NCI-H128 (cell line): ENCODE data around the gene CERS3.

ENCODE experiments used
- DNase-seq: peaks from one replicate; lab custom pipeline; 2025; ENCODE audit not compliant: unreplicated experiment; lab: John Stamatoyannopoulos, UW

The CERS3 gene

DNA sequence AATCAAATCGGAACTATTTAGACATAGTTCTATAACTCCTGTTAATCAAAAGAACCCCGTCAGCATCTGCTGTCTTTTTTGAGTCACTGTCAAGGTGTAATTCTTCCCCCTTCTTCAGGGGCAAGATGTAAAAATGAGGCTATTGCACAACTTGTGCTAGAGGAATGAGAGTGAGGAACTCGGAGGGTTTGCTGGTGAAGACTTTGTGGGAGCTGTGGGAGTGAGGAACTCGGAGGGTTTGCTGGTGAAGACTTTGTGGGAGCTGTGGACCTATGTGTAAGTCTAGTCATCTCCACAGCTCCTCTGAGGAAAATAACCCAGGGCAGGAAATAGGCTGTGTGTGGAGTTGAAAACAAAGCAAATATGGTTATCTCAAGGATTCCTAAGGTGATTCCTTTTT is 2.5 kb upstream of the CERS3 start:
- DNase-seq: no peak

DNA sequence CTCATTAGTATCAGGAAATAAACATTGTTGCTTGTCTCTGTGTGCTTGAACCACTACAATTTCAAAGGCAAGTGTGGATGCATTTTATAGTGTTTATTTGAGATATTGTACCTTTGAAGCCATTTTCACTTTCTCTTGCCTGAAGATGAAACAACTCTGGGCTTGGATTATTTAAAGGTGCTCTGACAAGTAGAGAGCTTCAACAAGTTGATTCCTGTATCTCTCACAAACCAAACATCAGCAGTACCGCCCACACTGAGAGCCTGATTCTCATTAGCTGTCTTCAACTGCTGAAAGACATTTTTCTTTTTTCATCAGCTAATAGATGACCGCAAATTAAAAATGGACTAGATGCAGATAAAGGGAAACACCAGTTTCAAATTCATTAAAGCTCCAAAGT is 806 bp upstream of the CERS3 start:
- no peak for DNase-seq

- no peak for DNase-seq
Measured at GRCh38 chr15:100526027-100526481, 2.7 kb downstream of the CERS3 start.

- no peak for DNase-seq
Measured at GRCh38 chr15:100525436-100525835, 3.3 kb downstream of the CERS3 start.

DNA sequence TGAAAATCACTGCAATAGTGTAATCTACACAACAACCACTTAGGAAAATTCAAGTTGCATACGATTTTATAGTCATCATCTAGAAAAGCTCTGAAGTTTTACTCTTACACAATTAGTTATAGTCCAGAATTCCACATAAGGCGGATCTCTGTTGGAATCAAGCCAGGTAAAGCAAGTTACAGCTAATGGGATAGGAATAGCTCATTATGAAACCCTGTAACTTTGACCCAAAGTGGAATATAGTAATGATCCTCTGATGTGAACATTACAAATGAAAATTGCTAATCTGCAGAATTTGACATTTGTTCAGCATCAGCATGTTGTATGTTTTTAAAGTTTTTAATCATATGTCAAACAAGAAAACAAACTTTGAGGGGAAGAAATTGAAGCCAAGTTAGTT is 4.4 kb downstream of the CERS3 start:
- no peak for DNase-seq

- DNase-seq: no peak
Measured at GRCh38 chr15:100521907-100522306, 6.8 kb downstream of the CERS3 start.

DNA sequence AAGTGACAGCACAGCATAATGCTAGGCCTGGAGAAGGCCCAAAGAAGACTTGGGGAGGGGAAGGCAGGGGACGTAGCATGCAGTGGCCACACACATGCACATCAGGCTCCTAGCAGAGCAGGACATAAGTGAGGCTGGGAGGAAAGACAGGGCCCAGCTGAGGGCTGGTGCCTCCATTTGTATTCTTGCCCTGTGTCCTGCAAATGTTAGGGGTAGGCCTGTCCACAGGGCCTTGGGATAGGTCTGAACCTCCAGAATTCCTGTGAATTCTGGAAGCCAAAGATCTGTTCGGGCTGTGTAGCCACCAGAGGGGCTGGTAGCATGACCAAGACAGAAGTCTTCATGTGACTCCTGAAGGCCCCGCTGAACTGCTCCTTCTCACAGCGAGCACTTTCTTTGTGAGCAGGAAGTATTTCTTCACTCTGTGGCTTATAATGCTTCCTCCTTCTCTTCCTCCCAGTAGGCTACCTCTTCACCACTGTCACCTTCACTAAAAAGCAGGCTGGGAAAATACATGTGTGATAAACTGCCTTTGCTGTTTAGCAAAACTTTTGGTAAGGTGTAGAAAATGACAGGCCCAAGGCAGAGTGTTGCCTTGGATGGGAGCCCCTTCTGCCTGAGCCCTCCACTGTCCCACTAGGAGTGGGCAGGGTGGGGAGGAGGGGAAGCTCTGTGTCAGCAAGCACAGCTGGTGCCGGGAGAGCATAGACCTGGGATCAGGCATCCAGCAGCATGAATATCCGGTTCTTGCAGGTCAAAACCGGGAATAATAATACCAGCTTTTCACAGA is 8.4 kb downstream of the CERS3 start:
- no peak for DNase-seq

DNA sequence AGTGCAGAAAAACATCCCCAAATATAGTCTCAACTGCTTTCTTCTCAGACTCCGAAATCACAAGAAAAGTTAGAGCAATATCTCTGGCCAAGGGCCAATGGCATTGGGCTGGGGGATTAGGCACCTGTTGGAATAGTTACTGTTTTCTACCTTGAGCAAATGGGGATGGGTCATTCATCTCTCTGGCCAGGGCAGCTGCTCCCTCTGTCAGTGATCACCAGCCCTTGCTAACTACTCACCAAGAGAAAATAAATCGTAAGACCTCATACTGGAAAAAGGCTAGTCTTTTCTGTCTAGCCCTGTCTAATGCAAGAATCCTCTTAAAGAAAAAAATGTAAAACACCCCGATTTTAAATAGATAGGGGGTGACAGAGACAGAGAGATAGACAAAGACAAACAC is 10.9 kb downstream of the CERS3 start:
- no peak for DNase-seq

DNA sequence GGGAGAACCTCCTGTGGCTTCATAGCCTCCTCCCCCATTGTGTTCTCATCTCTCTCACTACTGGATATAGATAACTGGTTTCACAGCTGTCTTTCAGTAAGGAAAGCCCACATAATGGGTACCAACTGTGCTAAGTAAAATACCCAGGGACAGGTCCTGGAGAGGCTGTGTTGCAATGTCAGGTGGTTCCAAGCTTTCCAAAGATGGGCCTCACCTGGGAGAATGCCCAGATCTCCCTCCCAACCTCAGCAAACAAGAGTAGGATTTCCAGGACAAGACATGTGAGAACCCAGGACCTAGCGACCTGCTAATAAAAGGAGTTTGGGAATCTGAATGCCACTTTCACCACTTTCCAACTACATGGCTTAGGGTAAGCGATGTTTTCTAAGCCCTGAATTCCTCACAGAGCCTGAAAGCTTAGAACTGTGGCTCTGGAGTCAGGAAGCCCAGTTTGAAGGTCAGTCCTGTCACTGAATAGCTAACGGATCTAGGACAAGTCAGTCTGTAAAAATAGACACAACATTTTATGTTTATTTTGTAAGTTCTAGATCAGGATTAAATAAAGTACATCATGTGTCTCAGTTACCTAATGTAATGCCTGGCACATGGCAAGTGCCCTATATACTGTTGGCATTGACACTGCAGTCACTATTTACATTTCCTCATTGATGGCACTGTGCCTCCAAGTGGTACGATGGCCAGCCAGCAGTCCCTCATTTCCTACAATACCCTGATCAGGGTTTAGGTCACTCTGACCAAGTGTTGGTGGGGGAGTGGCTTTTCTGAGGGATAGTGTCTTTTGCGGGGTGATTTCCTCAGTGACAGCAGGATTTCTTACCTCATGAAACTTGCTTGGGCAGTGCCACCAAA is 11.9 kb downstream of the CERS3 start:
- no peak for DNase-seq

GRCh38 chr15:100515758-100516157 is 13.0 kb downstream of the CERS3 start:
- no peak for DNase-seq

GRCh38 chr15:100508641-100509300 is 20.0 kb downstream of the CERS3 start:
- DNase-seq: no peak

GRCh38 chr15:100502651-100503050 is 26.1 kb downstream of the CERS3 start:
- no peak for DNase-seq

DNA sequence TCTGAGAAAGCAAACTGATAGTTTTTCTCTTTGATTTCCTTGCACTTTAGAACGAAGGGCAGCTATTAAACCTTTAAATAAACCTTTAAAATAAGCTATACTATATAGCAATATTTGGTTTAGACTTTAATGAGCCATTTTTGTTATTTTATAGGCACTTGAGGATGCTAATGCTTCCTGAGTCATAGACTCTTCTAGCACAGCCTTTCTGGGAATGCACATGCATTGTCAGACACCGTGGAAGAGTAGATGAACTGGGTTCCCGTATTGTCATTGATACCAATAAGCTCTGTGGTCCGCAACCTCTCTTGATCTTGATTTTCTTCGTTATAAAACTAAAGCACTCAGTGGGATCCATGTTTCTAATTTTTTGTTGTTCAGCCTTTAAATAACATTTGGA is 27.6 kb downstream of the CERS3 start:
- no peak for DNase-seq

DNA sequence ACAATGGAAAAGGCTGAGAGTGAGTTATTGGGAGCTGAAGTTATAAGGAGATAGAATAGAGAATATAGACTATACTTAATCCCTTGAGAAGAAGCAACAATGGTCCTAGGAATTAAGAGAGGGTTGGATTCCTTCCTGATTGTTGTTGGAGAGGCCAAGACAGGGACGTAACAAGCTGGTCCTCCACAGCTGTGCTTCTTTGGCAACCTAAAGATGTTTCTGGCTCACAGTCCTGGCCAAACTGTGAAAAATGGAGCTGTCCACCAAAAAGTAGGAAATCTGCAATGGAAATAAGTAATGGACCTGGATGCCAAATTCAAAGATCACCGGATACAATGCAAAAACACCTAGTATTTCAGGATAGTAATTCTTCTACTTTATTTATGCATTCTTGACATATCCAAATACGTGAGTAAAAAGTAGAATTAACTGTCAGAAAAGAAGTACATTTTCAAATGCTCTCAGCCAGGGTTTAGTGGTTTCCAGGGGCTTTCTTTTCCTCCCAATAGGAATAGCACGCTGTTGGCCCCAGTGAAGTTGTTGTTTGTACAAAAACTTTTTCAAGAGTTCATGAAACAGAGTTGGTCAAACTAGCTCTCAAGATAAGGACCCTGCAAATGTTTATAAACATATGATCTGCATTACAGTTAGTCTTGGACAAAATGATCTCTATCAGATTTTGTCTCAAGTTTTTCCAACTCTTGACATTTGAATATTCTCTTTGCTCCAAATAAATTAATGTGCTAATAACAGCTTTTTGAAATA is 28.3 kb downstream of the CERS3 start:
- DNase-seq: no peak

GRCh38 chr15:100495861-100496260 is 32.9 kb downstream of the CERS3 start:
- DNase-seq: no peak

- DNase-seq: no peak
Measured at GRCh38 chr15:100493213-100493612, 35.5 kb downstream of the CERS3 start.

- DNase-seq: no peak
Measured at GRCh38 chr15:100484443-100484842, 44.3 kb downstream of the CERS3 start.

- DNase-seq: no peak
Measured at GRCh38 chr15:100483370-100483769, 45.4 kb downstream of the CERS3 start.

- DNase-seq: no peak
Measured at GRCh38 chr15:100476805-100477204, 51.9 kb downstream of the CERS3 start.

DNA sequence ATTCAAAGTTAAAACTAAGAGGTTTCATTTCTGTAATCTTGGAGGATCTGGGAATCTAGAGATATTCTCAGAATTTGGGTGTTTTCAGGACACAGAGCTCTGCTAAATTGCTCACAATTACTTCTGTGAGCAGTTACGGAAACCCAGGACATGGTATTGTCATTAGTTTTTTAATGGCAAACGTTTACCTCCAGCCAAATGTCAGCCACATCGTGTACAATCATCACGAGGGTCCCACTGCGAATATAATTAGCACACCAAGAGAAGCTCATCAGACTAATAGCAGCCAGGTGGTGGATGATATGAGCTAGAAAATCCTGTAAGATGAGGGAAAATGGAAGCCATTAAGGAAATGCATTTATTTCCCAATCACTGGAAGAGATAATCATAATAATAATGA is 56.0 kb downstream of the CERS3 start:
- DNase-seq: no peak

DNA sequence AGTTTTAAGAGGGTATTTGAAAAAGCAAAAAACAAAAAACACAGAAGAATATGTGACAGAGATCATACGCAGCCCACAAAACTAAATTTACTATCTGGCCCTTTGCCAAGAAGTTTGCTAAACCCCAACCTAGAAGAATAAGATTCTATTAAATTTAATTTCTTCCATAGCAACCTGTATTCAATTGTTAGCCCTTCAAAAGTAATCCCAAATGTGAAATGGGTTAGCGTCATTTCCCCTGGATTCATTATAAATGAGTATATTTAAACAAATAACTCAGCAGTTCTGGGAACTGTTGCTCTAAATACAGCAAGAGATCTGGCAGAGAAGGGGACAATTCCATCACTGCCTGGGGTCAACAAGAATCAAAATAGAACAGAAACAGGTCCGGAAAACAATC is 56.8 kb downstream of the CERS3 start:
- no peak for DNase-seq
